Activated T-helper 17 cell treated with anti-CD3 and anti-CD28 coated beads, Interleukin-2, amount 50 U/mL, for 72 hours (primary cell): ENCODE data around the gene SH3TC1. TPM values are rescaled to one million over a fixed set of nuclear protein-coding genes. Genes with fewer than 3 reads are reported as not detected.

ENCODE experiments used
- ATAC-seq: fragments of 150-1000 bp; cut with Tn5 transposase; replicated peaks from 2 replicates; pipeline ENCODE4 v1.10.0; 2021; ENCODE audit warnings: mild to moderate bottlenecking, moderate library complexity
- H3K27ac Mint-ChIP-seq: one replicate; pipeline ENCODE4 v1.8.0; 2022; ENCODE audit warnings: mixed read lengths
- H3K27me3 Mint-ChIP-seq: one replicate; pipeline ENCODE4 v1.8.0; 2022; ENCODE audit warnings: mixed read lengths
- H3K36me3 Mint-ChIP-seq: one replicate; pipeline ENCODE4 v1.8.0; 2022; ENCODE audit warnings: low read depth, mild to moderate bottlenecking, mixed read lengths
- H3K4me1 Mint-ChIP-seq: one replicate; pipeline ENCODE4 v1.8.0; 2022; ENCODE audit warnings: mixed read lengths
- H3K4me3 Mint-ChIP-seq: one replicate; pipeline ENCODE4 v1.8.0; 2022; ENCODE audit warnings: mild to moderate bottlenecking, mixed read lengths
- H3K9me3 Mint-ChIP-seq: one replicate; pipeline ENCODE4 v1.8.0; 2022; ENCODE audit warnings: mixed read lengths
- total RNA-seq, 2 donors: library from RNA; stranded (reverse); gene quantifications; one replicate each; pipeline ENCODE4 v1.2.3, GENCODE V29; 2022

SH3TC1 gene
- total RNA-seq, 2 donors from 2014 or later, result 23.1 to 37.4 TPM

DNA sequence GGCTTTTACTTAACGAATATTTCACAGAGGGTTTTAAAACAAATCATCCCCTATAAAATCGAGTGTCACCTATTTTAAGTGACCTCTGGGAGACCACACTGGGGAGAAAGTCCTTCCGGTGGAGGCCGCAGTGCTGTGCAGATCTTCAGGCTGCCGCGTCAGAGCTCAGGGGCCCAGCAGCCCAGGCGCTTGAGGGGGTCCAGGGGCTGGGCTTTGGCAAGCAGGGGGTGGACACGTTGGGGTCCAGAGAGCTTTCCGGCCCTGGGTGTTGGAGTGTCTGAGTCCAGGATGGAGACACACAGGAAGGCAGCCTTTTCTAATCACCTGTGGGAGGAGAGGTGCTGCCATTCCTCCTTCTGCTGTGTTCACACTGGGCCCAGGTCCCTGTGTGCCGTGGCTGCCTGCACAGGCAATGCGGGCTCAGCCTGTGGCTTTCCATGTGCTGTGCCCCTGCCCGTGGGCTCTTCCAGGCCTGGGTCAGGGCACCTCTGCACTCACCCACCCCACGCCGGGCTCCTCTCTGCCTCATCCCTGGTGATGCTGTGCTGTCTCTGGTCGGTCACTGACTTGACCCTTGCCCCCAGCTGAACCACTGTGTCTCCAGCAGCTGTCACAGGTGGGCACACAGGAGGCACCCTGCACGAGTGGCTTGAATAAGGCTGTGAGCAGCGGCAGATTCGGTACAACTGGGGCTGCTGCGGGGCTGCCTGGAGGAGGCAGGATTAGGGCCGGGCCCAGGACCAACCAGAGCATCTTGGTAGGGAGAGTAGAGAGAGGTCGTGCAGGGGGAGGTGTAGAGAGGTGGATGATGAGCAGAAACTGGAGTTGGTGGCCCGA lies 80.4 kb downstream of the SH3TC1 start:
- ATAC-seq, result no peak
- Mint-ChIP-seq H3K27ac (no peak overlapping the region), H3K4me3 (no peak overlapping the region), H3K36me3 (no peaks in the 10 kb centered on the region), H3K9me3 (no peaks in the 10 kb centered on the region), H3K4me1 (no peaks in the 10 kb centered on the region), H3K27me3 (peaks cover 5% of the 10 kb centered on the region)

DNA sequence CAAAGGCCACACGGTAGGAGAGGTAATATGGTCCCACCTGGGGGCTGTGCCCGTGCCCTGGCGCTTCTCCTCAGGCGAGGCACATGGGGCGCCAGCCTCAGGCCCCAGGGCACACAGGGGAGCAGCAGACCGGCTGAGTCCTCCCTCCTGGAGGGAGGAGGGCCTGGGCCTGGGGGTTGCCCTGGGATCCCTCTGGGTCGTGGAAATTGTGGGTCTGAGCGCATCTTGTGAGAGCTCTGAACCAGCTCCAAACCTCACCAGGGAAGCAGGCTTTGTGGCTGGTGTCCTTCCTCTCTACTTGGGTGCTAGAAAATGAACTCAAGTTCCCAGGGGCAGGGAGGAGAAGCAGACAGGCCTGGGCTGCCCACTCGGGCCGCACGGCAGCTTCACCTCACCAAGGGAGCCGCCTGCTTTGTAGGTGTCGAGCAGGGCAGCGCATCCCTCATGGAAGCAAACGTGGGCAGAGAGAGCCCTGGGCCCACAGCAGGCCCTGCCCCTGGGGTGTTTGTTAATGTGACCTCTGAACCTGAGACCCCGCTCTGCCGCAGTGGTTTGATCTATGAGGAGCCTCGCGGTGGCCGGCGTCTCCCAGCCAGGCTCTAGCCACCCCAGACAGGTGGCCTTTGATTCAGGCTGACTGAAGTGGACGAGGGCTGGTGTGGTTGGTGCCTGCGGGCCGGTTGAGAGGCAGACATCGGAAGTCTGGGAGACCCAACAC lies 81.2 kb downstream of the SH3TC1 start:
- H3K27ac Mint-ChIP-seq, result no peak overlapping the region
- no peaks in the 10 kb centered on the region for H3K9me3 Mint-ChIP-seq
- peaks cover 4% of the 10 kb centered on the region for H3K27me3 Mint-ChIP-seq
- no peaks in the 10 kb centered on the region for H3K4me1 Mint-ChIP-seq
- no peaks in the 10 kb centered on the region for H3K36me3 Mint-ChIP-seq
- ATAC-seq, result no peak
- no peak overlapping the region for H3K4me3 Mint-ChIP-seq

DNA sequence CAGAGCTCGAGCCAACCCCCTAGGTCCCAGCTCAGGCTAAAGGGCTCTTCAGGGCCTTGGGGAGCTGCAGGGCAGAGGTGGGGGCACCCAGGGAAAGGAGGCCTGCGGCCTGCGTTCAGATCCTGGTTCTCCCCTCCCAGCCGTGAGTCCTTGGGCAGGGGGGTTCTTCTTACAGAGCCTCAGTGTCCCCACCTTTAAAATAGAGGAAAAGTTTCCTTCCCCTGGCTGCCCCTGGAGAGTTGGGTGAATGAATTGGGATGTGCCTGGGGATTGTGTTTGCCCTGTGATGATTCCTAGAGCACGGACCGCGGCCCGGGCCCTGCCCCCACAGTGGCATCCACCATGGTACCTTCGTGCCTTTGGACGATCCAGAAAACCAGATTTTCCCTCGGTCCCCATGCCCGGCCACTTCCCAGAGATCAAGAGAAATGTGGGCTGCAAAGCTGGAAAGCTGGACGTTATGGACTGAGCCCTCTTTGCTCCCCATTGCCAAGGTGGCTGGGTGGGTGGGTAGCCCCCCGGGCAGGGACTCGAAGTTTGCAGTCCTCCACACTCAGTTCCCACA lies 81.9 kb downstream of the SH3TC1 start:
- H3K36me3 Mint-ChIP-seq, result no peaks in the 10 kb centered on the region
- ATAC-seq, result no peak
- peaks cover 4% of the 10 kb centered on the region for H3K27me3 Mint-ChIP-seq
- H3K9me3 Mint-ChIP-seq, result no peaks in the 10 kb centered on the region
- H3K4me1 Mint-ChIP-seq, result no peaks in the 10 kb centered on the region
- no peak overlapping the region for H3K27ac Mint-ChIP-seq
- H3K4me3 Mint-ChIP-seq, result no peak overlapping the region

DNA sequence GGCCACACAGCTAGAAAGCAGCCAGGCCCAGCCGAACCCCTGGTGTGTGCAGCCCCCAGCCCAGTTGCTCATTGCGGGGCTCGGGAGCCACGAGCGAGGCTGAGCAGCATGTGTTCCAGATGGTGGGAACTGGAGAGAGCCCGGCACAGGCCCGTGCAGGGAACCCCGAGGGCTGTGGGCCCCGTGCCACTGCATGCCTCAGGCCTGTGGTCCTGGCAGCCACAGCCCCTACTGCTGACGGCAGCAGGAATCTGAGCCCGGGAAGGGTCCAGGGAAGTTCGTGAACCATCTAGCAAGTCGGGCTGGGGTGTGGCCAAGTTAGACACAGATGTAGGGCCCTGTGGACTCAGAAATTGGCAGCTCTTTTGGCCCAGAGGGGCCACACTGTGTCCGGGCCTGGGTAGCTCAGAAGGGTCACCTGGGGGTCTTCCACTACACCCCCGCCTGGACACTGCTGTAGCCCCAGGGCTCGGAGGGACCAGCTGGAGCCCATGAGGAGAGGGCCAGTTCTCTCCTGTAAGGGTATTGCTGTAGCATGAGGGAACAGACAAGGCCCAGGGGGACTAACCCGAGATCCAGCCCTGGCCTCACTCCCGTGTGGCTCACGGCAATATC lies 82.5 kb downstream of the SH3TC1 start:
- H3K9me3 Mint-ChIP-seq, result no peaks in the 10 kb centered on the region
- no peaks in the 10 kb centered on the region for H3K4me1 Mint-ChIP-seq
- H3K36me3 Mint-ChIP-seq, result no peaks in the 10 kb centered on the region
- no peak overlapping the region for H3K27ac Mint-ChIP-seq
- H3K27me3 Mint-ChIP-seq, result no peaks in the 10 kb centered on the region
- no peak for ATAC-seq
- no peak overlapping the region for H3K4me3 Mint-ChIP-seq

DNA sequence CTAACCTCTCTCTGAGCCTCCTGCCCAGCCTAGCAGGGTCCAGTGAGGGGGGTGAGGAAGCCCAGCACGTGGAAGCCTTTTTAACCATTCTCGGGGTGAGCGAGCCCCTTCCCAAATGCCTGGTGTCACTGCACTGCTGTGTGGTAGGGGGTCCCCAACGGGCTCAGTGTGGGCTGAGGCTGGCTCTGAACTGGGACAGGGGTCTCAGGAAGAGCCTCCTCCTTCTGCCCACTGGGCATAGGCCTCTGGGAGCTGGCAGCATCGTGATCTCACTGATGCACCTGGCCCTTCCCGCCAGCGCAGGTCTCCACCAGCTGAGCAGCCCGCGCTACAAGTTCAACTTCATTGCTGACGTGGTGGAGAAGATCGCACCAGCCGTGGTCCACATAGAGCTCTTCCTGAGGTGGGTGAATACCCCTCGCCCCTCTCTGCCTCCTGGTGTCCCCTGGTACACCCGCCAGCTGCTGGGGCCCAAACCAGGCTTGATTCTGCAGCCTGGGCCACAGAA lies 83.1 kb downstream of the SH3TC1 start:
- Mint-ChIP-seq H3K4me3 (no peak overlapping the region), H3K9me3 (no peaks in the 10 kb centered on the region), H3K27ac (no peak overlapping the region), H3K36me3 (no peaks in the 10 kb centered on the region), H3K27me3 (no peaks in the 10 kb centered on the region), H3K4me1 (no peaks in the 10 kb centered on the region)
- ATAC-seq, result no peak

DNA sequence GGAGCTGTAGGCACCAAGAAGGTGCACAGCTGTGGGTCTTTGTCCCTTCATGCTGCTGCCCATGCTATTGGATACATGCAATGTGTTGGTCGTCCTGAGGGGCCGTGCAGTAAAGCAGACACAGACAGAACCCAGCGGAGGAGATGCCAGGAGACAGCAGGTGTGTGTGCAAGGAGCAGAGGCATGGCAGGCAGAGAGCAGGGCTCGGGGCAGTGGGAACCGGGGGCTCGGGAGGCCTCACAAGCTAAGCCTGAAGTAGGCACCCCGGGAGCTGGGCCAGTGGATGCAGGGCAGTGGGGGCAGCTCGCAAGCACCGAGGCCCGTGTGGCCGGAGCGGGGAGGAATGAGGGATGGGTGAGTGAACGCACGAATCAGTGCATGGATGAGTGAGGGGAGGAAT lies 83.7 kb downstream of the SH3TC1 start:
- H3K27ac Mint-ChIP-seq, result no peak overlapping the region

DNA sequence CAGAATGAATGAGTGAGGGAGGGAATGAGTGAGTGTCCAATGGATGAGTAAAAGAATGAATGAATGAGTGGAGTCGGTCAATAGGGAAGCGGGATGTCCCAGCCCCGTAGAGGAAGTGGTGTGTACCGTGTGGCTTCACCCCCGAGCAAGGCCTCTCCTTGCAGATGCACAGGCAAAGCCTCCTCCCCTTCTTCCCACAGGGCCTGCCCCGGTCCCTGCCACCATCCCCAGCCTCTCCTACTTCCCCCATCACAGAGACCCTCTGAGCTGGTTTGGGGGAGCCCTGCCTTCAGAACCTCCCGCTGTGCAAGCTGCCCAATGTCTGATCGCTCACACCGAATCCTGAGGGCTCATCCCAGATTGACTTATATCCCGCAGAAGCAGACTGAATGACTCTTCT lies 84.1 kb downstream of the SH3TC1 start:
- no peaks in the 10 kb centered on the region for H3K27me3 Mint-ChIP-seq
- no peak for ATAC-seq
- no peaks in the 10 kb centered on the region for H3K36me3 Mint-ChIP-seq
- no peak overlapping the region for H3K4me3 Mint-ChIP-seq
- no peaks in the 10 kb centered on the region for H3K9me3 Mint-ChIP-seq
- H3K4me1 Mint-ChIP-seq, result no peaks in the 10 kb centered on the region
- H3K27ac Mint-ChIP-seq, result no peak overlapping the region

More for the DNA sequence above, 83.7 kb downstream of the SH3TC1 start:
- Mint-ChIP-seq H3K36me3 (no peaks in the 10 kb centered on the region), H3K27me3 (no peaks in the 10 kb centered on the region), H3K9me3 (no peaks in the 10 kb centered on the region), H3K4me3 (no peak overlapping the region), H3K4me1 (no peaks in the 10 kb centered on the region)
- no peak for ATAC-seq

DNA sequence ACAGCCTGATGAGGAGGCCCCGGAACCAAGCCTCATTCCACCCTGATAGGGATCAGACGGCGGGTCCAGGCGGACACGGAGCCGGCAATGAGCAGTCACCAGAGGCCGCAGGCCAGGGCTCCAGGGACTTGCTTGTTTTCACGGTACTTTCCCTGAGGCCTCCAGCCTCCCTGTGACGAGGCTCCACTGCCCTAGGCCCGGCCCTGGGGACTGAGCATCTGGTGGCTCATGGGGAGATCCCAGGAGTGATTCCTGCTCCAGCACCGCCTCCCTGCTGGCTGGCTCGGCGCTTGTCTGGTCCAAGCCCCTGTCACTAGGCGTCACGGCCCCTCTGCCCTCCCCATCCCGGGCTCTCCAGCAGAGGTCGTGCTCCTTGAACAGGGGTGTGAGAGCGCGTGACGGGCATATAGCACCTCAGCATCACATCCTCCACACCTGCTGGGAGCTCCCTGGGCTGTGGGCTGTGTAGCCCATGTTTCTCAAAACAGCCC lies 84.6 kb downstream of the SH3TC1 start:
- Mint-ChIP-seq H3K27ac (no peak overlapping the region), H3K4me1 (no peaks in the 10 kb centered on the region), H3K27me3 (no peaks in the 10 kb centered on the region), H3K4me3 (no peak overlapping the region), H3K9me3 (no peaks in the 10 kb centered on the region), H3K36me3 (no peaks in the 10 kb centered on the region)
- ATAC-seq, result no peak

DNA sequence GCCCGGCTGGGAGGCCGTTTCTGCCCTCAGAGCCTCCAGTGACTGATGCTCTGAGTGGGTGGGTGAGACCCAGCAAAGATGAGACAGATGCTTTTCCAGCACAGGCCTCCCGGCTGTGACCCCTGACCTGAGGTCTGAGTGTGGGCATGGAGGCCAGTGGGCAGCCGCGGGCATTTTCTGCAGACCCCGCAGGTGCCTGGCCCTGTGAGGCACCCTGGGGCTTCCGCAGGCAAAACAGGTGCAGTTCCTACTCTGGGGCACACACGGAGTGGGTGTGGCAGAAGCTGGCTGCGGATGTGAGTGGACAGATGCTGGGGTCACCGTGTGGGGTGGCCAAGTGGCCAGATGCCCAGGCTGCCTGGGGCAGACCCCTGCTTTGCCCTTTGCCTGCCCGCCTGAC lies 85.3 kb downstream of the SH3TC1 start:
- no peaks in the 10 kb centered on the region for H3K36me3 Mint-ChIP-seq
- H3K9me3 Mint-ChIP-seq, result no peaks in the 10 kb centered on the region

DNA sequence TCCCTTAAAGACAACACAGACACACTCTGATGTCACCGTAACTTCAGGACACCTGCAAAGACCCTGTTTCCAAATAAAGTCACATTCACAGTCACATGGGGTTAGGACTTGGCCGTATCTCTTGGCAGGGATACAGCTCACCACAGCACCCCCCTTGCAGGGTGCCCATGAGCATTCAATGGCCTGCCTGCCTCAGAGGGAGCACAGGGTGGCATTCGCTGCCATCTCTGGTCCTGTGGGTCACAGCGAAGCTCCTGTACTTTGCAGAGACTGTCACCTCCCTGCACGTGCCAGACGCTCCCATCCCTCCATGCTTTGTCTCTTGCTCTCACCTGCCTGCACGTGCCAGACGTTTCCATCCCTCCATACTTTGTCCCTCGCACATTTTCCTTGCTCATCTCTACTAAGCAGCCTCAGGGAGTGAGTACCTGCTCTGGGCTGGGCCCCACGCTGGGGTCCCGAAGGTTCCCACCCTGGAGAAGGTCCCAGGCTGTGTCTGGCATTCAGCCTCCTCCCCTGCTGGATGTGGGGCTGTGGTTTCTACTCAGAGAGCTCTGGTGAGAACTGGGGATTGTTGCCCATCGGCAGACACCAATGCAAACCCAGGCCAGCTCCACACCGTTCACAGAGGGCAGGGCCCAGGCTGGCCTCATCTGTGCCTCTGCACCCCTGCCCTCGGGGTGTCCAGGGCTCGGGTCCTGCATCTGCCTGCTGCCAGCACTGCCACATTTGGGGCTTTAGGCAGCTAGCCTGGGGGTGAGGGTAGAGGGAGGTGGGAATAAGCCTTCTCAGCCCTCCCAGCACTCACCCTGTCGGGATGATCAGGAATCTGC lies 86.3 kb downstream of the SH3TC1 start:
- Mint-ChIP-seq H3K4me1 (no peaks in the 10 kb centered on the region), H3K27ac (no peak overlapping the region), H3K27me3 (no peaks in the 10 kb centered on the region), H3K9me3 (no peaks in the 10 kb centered on the region), H3K36me3 (no peaks in the 10 kb centered on the region), H3K4me3 (no peak overlapping the region)
- ATAC-seq, result no peak

More for the DNA sequence above, 85.3 kb downstream of the SH3TC1 start:
- no peak overlapping the region for H3K27ac Mint-ChIP-seq
- no peak overlapping the region for H3K4me3 Mint-ChIP-seq
- no peak for ATAC-seq
- no peaks in the 10 kb centered on the region for H3K4me1 Mint-ChIP-seq
- no peaks in the 10 kb centered on the region for H3K27me3 Mint-ChIP-seq

DNA sequence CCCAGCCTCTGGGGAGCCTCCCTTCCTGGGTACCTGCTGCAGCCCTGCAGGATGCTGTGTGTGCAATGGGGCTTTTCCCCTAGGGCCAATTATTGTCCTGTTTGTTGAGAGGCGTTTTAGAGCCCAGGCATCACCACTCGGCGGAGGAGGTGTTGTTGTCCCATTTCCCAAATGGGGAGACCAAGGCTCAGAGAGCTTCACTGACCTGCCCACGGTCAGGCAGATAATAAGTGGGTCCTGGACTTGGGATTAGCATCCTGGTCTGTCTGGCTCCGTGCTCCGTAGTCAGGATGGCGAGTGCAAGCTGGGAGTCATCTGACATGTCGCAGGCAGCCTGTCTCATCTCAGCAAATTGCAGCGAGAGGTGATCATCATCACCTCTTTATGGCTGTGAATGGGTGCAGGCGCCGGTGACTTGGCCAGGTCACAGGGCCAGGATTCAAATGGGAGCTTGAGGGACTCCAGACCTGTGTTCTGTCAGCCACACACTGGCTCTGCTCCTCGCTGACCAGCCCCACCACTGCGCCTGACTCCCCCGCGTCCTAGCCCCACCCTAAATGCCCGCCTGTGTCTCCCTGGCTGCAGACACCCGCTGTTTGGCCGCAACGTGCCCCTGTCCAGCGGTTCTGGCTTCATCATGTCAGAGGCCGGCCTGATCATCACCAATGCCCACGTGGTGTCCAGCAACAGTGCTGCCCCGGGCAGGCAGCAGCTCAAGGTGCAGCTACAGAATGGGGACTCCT lies 87.1 kb downstream of the SH3TC1 start:
- Mint-ChIP-seq H3K27me3 (no peaks in the 10 kb centered on the region), H3K4me3 (no peak overlapping the region), H3K27ac (no peak overlapping the region), H3K9me3 (no peaks in the 10 kb centered on the region), H3K36me3 (no peaks in the 10 kb centered on the region), H3K4me1 (no peaks in the 10 kb centered on the region)
- no peak for ATAC-seq

DNA sequence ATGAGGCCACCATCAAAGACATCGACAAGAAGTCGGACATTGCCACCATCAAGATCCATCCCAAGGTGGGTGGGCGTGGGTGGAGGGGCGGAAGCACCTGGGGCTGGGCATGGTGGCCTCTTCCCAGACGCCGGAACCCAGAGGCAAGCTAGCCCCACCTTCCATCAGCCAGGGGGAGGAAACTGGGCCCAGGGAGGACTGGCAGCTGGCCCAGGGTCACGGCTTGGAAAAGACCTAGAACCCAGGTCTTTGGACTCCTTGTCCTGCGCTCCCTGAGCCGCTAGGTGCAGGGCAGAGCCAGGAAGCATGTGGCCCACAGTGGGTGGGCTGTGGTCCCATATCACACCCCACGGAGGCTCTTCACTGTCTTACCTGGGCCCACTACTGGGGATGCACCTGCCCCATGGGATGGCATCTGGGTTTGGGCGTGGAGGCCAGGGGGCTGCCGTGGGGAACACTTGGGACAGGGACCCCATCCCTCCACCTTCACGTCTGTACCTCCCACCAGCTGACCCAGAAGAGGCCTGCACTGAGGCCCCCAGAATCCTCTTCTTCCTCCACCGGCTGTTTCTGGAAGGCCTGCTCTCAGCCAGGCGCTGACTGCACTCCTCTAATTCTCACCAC lies 87.7 kb downstream of the SH3TC1 start:
- H3K4me3 Mint-ChIP-seq, result no peak overlapping the region
- H3K27me3 Mint-ChIP-seq, result no peaks in the 10 kb centered on the region
- ATAC-seq, result no peak
- no peak overlapping the region for H3K27ac Mint-ChIP-seq
- H3K9me3 Mint-ChIP-seq, result no peaks in the 10 kb centered on the region
- H3K4me1 Mint-ChIP-seq, result no peaks in the 10 kb centered on the region
- no peaks in the 10 kb centered on the region for H3K36me3 Mint-ChIP-seq
